ENCODE results near the gene MACROD1. TPM values are rescaled to one million over a fixed set of nuclear protein-coding genes. Genes with fewer than 3 reads are reported as not detected.

Gene MACROD1
- total and polyA plus RNA-seq, 2 of the 13 experiments (the other 11 are each of a cell fraction or from before 2014, with no cell fraction given): 23.1 to 34.5 TPM

- DNase-seq (ENCODE audit: low spot score) (no peak), FAIRE-seq (no peak), ATAC-seq (no peak)
- Histone ChIP-seq H3K27me3 (ENCODE audit: control insufficient read depth in 1 of 2, insufficient read depth in 2 of 2, low read length in 2 of 2) (no peaks in the 10 kb centered on the region), H3K4me2 (ENCODE audit: low read depth, low read length) (no peak overlapping the region), H3K36me3 (replicated peaks in 1 of 2; ENCODE audit: control insufficient read depth in 1 of 2, insufficient read depth in 2 of 2, low read length in 2 of 2) (no peaks in the 10 kb centered on the region), H3K79me2 (ENCODE audit: insufficient read depth, low read length) (no peaks in the 10 kb centered on the region), H3K9me3 (ENCODE audit: low read length) (peaks cover 4% of the 10 kb centered on the region), H4K20me1 (ENCODE audit: insufficient read depth, low read length) (no peaks in the 10 kb centered on the region), H2AFZ (ENCODE audit: low read length) (no peak overlapping the region), H3K4me3 (replicated peaks in 1 of 3; ENCODE audit: insufficient read depth in 1 of 3, low read depth in 2 of 3, low read length in 3 of 3) (no peak overlapping the region), H3K4me1 (ENCODE audit: insufficient read depth, low read length) (peaks cover 10% of the 10 kb centered on the region), H3K27ac (ENCODE audit: extremely low read length, insufficient read depth, low read length) (no peak overlapping the region), H3K9ac (ENCODE audit: insufficient read depth, low read depth, low read length) (no peak overlapping the region)
- BruUV-seq (replicated peaks): no TSS peak
- 90% methylated on average over 8 of the region's 8 CpGs for WGBS (ENCODE audit: low lambda C conversion rate)
- ChIA-PET POLR2A (no interaction called here), CTCF (ENCODE audit: low intra/inter-chr PET ratio, low total read pairs) (no interaction called here)
- TF ChIP-seq POGZ (CRISPR knock-in tag; IDR thresholded peaks at IDR 0.05) (no peak), HBP1 (CRISPR knock-in tag; IDR thresholded peaks at IDR 0.05; ENCODE audit: low read depth) (no peak), KLF13 (CRISPR knock-in tag; IDR thresholded peaks at IDR 0.05) (no peak), SMYD3 (CRISPR knock-in tag; IDR thresholded peaks at IDR 0.05) (no peak), CREBL2 (CRISPR knock-in tag; IDR thresholded peaks at IDR 0.05; ENCODE audit: borderline replicate concordance) (no peak), HMGXB4 (CRISPR knock-in tag; IDR thresholded peaks at IDR 0.05; ENCODE audit: borderline replicate concordance in 1 of 2, low read depth in 1 of 2) (no peak)
- intact Hi-C loops (cut with micrococcal nuclease; ENCODE audit: unreplicated experiment): no loop called here
- in situ Hi-C loops (cut with HindIII; ENCODE audit: extremely low pct_ligation_motif_present, low pct_unique_long_range_greater_than_20kb): no loop called here
Measured at GRCh38 chr11:64176751-64177150, 10.8 kb upstream of the MACROD1 start.

Measured in HepG2 (cell line).